Astrocyte (in vitro differentiated cells and primary cell): Measurements from ENCODE around the gene CDH23. TPM values are rescaled to one million over a fixed set of nuclear protein-coding genes. Genes with fewer than 3 reads are reported as not detected.

Experiments
- DNase-seq: peaks from one replicate; pipeline ENCODE4 v3.0.0-alpha.2; 2010; ENCODE audit warnings: low read depth
- FAIRE-seq: peaks from 2 replicates; lab custom pipeline; 2011; peaks lifted over from hg19 to GRCh38; lab: Jason Lieb, UNC
- H2AFZ ChIP-seq: 2 replicates; pipeline ENCODE4 v1.6.0; 2012; ENCODE audit warnings: low read depth, low read length, inconsistent platforms
- H3K27ac ChIP-seq: 2 replicates; pipeline ENCODE4 v1.5.1; 2011; ENCODE audit warnings: low read depth, low read length, inconsistent platforms
- H3K27me3 ChIP-seq: 2 replicates; pipeline ENCODE4 v1.6.0; 2011; ENCODE audit warnings: low read length, inconsistent platforms; ENCODE audit not compliant: insufficient read depth
- H3K36me3 ChIP-seq: 2 replicates; pipeline ENCODE4 v1.5.1; 2011; ENCODE audit warnings: low read length, inconsistent platforms; ENCODE audit not compliant: insufficient read depth
- H3K4me1 ChIP-seq: 2 replicates; pipeline ENCODE4 v1.5.1; 2011; ENCODE audit warnings: low read length, inconsistent platforms; ENCODE audit not compliant: insufficient read depth
- H3K4me2 ChIP-seq: 2 replicates; pipeline ENCODE4 v1.6.0; 2012; ENCODE audit warnings: low read length, inconsistent platforms
- H3K4me3 ChIP-seq: 2 replicates; pipeline ENCODE4 v1.5.1; 2011; ENCODE audit warnings: low read depth, mild to moderate bottlenecking, low read length, inconsistent platforms; ENCODE audit not compliant: insufficient read depth
- H3K79me2 ChIP-seq: 2 replicates; pipeline ENCODE4 v1.6.0; 2012; ENCODE audit warnings: mild to moderate bottlenecking, low read length, inconsistent platforms; ENCODE audit not compliant: insufficient read depth
- H3K9ac ChIP-seq: 2 replicates; pipeline ENCODE4 v1.6.0; 2012; ENCODE audit warnings: mild to moderate bottlenecking, low read length, inconsistent platforms
- H3K9me3 ChIP-seq: 2 replicates; pipeline ENCODE4 v1.5.1; 2012; ENCODE audit warnings: low read depth, mild to moderate bottlenecking, low read length, inconsistent platforms; ENCODE audit not compliant: insufficient read depth
- H4K20me1 ChIP-seq: 2 replicates; pipeline ENCODE4 v1.6.0; 2012; ENCODE audit warnings: low read length, inconsistent platforms; ENCODE audit not compliant: insufficient read depth
- H3K27ac Mint-ChIP-seq: one replicate; pipeline ENCODE4 v1.8.0; 2021; ENCODE audit warnings: mild to moderate bottlenecking, mixed read lengths; ENCODE audit not compliant: unreplicated experiment
- H3K27me3 Mint-ChIP-seq: one replicate; pipeline ENCODE4 v1.8.0; 2021; ENCODE audit warnings: low read depth, mixed read lengths; ENCODE audit not compliant: unreplicated experiment
- H3K36me3 Mint-ChIP-seq: one replicate; pipeline ENCODE4 v1.8.0; 2021; ENCODE audit warnings: low read depth, mixed read lengths; ENCODE audit not compliant: unreplicated experiment
- H3K4me1 Mint-ChIP-seq: one replicate; pipeline ENCODE4 v1.8.0; 2021; ENCODE audit warnings: low read depth, mixed read lengths; ENCODE audit not compliant: unreplicated experiment
- H3K4me3 Mint-ChIP-seq: one replicate; pipeline ENCODE4 v1.8.0; 2021; ENCODE audit warnings: mild to moderate bottlenecking, moderate library complexity, mixed read lengths; ENCODE audit not compliant: unreplicated experiment
- H3K9me3 Mint-ChIP-seq: one replicate; pipeline ENCODE4 v1.8.0; 2021; ENCODE audit warnings: mild to moderate bottlenecking, mixed read lengths; ENCODE audit not compliant: unreplicated experiment
- EZH2 ChIP-seq: IDR thresholded peaks from 2 replicates; pipeline ENCODE4 v1.6.1; 2012; ENCODE audit warnings: mild to moderate bottlenecking, low read length, inconsistent platforms; ENCODE audit not compliant: insufficient read depth
- total RNA-seq: library from RNA; stranded (reverse); gene quantifications from 2 replicates; pipeline ENCODE4 v1.2.1, GENCODE V29; 2021
- TF ChIP-seq, protein P1 (sequence below): IDR thresholded peaks from 2 replicates; pipeline ENCODE4 v1.5.1; 2011; ENCODE audit warnings: low read depth, mild to moderate bottlenecking, inconsistent platforms, low read length, moderate library complexity; ENCODE audit not compliant: insufficient read depth

The CDH23 gene
- total RNA-seq, 1 donor from 2014 or later, result not detected

DNA sequence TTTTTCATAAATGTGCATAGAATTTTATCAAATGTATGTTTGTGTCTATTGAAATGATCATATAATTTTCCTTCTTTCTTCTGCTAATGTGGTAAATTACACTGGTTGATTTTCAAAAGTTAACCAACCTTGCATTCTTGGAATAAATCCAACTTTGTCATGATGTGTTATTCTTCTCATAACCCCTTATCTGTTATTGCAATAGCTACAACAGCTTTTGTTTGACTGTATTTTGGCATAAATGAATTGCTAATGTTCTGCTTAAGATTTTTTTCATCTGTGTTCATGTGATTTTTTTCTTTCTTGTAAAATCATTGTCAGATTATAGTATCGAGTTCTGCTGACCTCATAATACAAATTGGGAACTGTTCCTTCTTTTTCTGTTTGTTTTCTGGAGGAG lies 17.6 kb downstream of the CDH23 start:
- TF ChIP-seq, protein P1, sequence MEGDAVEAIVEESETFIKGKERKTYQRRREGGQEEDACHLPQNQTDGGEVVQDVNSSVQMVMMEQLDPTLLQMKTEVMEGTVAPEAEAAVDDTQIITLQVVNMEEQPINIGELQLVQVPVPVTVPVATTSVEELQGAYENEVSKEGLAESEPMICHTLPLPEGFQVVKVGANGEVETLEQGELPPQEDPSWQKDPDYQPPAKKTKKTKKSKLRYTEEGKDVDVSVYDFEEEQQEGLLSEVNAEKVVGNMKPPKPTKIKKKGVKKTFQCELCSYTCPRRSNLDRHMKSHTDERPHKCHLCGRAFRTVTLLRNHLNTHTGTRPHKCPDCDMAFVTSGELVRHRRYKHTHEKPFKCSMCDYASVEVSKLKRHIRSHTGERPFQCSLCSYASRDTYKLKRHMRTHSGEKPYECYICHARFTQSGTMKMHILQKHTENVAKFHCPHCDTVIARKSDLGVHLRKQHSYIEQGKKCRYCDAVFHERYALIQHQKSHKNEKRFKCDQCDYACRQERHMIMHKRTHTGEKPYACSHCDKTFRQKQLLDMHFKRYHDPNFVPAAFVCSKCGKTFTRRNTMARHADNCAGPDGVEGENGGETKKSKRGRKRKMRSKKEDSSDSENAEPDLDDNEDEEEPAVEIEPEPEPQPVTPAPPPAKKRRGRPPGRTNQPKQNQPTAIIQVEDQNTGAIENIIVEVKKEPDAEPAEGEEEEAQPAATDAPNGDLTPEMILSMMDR, result no peak
- TF ChIP-seq EZH2, result no peak
- peaks cover 14% of the 10 kb centered on the region for H3K27me3 ChIP-seq
- peaks cover 4% of the 10 kb centered on the region for H3K9me3 Mint-ChIP-seq
- H3K9ac ChIP-seq, result no peak overlapping the region
- no peak overlapping the region for H3K4me3 ChIP-seq
- H3K27me3 Mint-ChIP-seq, result peaks cover 8% of the 10 kb centered on the region
- no peak overlapping the region for H3K4me2 ChIP-seq
- no peak for DNase-seq
- H3K9me3 ChIP-seq, result no peaks in the 10 kb centered on the region
- H3K27ac ChIP-seq, result no peak overlapping the region
- no peak overlapping the region for H3K4me3 Mint-ChIP-seq
- H3K36me3 ChIP-seq, result no peaks in the 10 kb centered on the region
- H3K27ac Mint-ChIP-seq, result no peak overlapping the region
- H4K20me1 ChIP-seq, result no peaks in the 10 kb centered on the region
- H3K79me2 ChIP-seq, result no peaks in the 10 kb centered on the region
- no peaks in the 10 kb centered on the region for H3K4me1 Mint-ChIP-seq
- H3K4me1 ChIP-seq, result no peaks in the 10 kb centered on the region
- H2AFZ ChIP-seq, result no peak overlapping the region
- no peaks in the 10 kb centered on the region for H3K36me3 Mint-ChIP-seq
- no peak for FAIRE-seq

DNA sequence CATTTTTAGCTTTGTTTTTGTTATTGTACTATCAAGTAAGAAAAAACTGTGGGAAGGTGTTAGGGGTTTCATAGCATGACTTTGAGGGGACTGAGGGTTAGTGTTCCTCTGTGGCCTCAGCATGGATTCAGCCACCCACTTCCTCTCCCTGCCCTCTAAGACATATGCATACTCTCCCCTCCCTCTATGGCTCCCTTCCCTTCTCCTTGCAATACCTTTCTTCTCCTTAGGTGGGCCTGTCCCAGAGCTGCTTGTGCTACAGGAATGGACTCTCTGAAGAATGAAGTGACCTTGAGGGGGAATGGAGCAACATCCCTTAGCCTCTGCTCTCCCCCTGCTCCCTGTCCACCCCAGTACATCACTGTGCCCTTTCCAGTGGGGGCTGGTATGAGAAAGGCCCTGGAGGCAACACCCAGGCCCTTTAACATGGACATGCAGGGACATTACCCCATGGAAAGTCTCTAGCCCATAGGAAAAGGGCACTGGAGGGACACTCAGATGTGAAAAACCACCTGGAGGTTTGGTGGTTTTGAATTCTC lies 22.4 kb downstream of the CDH23 start:
- H3K27ac ChIP-seq, result no peak overlapping the region
- no peak overlapping the region for H3K4me3 Mint-ChIP-seq
- no peaks in the 10 kb centered on the region for H3K36me3 ChIP-seq
- DNase-seq (no peak), FAIRE-seq (no peak)
- no peak overlapping the region for H3K27ac Mint-ChIP-seq
- no peaks in the 10 kb centered on the region for H3K4me1 ChIP-seq
- no peak overlapping the region for H3K4me2 ChIP-seq
- H3K27me3 Mint-ChIP-seq, result peaks cover 21% of the 10 kb centered on the region
- H3K4me1 Mint-ChIP-seq, result no peaks in the 10 kb centered on the region
- H3K9me3 ChIP-seq, result no peaks in the 10 kb centered on the region
- H3K27me3 ChIP-seq, result peaks cover 14% of the 10 kb centered on the region
- H3K4me3 ChIP-seq, result no peak overlapping the region
- H3K9me3 Mint-ChIP-seq, result peaks cover 1% of the 10 kb centered on the region
- no peak overlapping the region for H3K9ac ChIP-seq
- no peak for TF ChIP-seq EZH2
- TF ChIP-seq, protein P1, result no peak
- no peaks in the 10 kb centered on the region for H3K79me2 ChIP-seq
- H3K36me3 Mint-ChIP-seq, result no peaks in the 10 kb centered on the region
- no peak overlapping the region for H2AFZ ChIP-seq
- H4K20me1 ChIP-seq, result no peaks in the 10 kb centered on the region

DNA sequence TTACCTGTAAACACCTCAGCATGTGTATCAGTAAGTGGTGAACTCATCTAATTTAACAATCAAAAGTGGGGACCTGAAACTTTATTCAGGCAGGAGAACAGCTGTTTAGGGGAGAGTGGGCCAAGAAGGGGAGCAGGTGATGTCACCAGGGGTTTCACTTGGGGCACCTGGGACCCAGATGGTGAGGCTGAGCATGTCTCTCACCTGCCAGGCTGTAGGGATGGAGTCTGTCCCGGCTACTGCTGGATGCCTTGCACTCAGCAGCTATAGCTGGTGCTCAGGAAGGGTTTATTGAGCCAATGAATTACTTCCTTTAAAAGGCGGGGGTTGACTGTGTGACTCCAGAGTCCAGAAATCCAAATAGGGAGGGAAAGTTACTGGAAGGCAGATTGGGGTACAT lies 23.0 kb downstream of the CDH23 start:
- H3K27me3 ChIP-seq, result peaks cover 9% of the 10 kb centered on the region
- no peaks in the 10 kb centered on the region for H3K4me1 ChIP-seq
- FAIRE-seq, result no peak
- no peaks in the 10 kb centered on the region for H3K4me1 Mint-ChIP-seq
- no peak for DNase-seq
- no peak overlapping the region for H2AFZ ChIP-seq
- no peak overlapping the region for H3K9ac ChIP-seq
- no peaks in the 10 kb centered on the region for H3K36me3 ChIP-seq
- no peaks in the 10 kb centered on the region for H3K79me2 ChIP-seq
- H3K4me3 Mint-ChIP-seq, result no peak overlapping the region
- no peak overlapping the region for H3K27ac ChIP-seq
- no peaks in the 10 kb centered on the region for H3K36me3 Mint-ChIP-seq
- TF ChIP-seq, protein P1, result no peak
- TF ChIP-seq EZH2, result no peak
- no peak overlapping the region for H3K4me3 ChIP-seq
- H3K4me2 ChIP-seq, result no peak overlapping the region
- peaks cover 1% of the 10 kb centered on the region for H3K9me3 Mint-ChIP-seq
- H3K9me3 ChIP-seq, result no peaks in the 10 kb centered on the region
- no peak overlapping the region for H3K27ac Mint-ChIP-seq
- peaks cover 25% of the 10 kb centered on the region for H3K27me3 Mint-ChIP-seq
- no peaks in the 10 kb centered on the region for H4K20me1 ChIP-seq
